ENCODE results near the gene CYTH4.

Gene CYTH4

DNA sequence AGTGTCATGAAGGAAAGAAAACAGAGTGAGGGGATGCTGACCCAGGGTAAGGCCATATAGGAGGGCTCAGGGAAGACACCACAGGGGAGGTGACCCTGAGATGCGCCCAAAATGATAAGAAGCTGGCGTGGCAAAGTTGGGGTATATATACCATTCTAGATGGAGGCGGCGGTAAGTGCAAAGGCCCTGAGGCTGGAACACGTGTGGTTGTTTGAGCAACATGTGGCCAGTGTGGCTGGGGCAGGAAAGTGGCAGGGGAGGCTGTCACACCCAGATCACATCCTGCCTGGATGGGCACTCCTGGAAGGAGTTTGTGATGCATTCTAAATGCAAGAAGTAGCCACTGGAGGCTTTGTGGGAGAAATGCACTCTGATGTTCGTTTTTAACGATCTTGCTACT lies 70.2 kb downstream of the CYTH4 start:
- no peak for DNase-seq

DNA sequence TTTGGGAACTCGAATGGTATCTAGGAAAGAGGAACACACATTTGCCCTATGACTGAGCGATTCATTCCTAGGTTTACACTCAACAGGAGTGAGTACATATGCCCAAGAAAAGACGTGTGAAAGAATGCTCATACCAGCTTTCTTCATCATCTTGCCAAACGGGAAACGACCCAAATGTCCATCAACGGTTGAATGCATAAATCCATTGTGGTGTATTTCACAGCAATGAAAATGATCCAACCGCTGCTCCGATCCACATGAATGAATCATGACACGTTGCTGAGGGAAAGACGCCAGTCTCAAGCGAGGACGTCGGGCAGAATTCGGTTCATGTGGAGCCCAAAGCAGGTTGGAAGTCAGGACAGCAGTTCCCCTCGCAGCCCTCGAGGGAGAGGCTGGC lies 71.5 kb downstream of the CYTH4 start:
- DNase-seq = no peak

DNA sequence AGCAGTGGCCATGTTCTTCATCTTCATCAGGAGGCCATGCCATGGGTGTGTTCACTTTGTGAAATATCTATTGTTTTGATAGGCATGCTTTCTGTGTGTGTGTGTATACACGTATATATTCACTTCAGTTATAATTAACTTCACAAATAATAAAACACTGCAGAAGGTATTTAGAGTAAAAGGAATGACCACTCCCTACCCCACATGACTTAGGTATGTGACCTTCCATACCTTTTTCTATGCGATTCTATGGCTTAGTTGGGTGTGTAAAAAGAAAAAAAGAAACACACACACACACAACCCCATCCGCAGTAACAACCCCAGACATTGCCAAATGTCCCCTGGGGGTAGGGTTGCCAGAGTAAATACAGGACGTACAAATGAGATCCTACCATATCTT lies 72.0 kb downstream of the CYTH4 start:
- DNase-seq = no peak

DNA sequence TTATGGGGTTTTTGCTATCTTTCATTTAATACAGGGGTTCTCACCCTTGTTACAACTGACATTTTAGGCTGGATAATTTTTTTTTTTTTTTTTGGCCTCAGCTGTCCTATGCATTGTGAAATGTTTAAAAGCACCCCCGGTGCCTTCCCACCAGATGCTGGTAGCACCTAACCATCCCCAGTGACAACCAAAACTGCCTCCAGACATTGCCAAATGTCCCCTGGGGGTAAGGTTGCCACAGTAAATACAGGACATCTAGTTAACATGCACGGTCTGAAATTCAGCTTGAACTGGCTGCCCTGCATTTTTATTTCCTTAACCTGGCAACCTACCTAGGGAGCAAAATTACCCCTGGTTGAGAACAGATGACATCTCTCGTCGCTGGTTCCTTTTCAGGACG lies 72.4 kb downstream of the CYTH4 start:
- DNase-seq = no peak

DNA sequence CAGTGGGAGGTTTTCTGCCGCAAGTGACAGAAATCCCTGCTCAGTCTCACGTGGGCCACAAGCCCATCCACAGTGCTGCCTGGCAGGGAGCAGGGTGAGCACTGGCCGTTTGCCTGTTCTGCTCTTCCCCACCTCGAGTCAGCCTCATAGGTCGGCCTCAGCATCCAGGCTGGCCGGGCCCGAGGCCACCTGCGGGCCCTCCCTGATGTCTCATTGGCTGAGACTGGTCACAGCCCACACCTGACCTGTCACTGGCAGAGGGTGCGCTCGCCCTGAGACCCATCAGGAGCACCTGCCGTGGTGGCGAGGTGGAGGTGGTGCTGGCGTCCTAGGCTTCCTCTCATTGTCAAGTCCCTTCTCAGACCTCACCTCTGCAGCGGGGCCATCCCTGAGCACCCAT lies 72.9 kb downstream of the CYTH4 start:
- no peak for DNase-seq

DNA sequence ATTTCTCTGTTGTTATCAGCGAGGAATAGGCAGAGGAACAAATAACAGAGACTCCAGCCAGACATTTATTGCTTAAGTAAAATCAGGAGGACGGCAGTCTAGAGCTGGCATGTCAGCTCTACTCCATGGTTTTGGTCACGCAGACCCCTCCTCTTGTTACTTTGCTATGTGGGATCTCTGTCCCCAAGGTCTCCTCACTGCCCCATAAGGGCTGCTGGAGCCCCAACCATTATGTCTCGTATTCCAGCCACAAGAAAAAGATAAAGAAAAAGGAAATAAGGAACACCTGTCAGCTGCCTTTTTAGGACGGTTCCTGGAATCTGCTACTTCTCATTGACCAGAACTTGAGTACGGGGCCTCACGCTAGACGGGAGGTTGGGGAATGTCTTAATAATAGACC lies 74.6 kb downstream of the CYTH4 start:
- no peak for DNase-seq

DNA sequence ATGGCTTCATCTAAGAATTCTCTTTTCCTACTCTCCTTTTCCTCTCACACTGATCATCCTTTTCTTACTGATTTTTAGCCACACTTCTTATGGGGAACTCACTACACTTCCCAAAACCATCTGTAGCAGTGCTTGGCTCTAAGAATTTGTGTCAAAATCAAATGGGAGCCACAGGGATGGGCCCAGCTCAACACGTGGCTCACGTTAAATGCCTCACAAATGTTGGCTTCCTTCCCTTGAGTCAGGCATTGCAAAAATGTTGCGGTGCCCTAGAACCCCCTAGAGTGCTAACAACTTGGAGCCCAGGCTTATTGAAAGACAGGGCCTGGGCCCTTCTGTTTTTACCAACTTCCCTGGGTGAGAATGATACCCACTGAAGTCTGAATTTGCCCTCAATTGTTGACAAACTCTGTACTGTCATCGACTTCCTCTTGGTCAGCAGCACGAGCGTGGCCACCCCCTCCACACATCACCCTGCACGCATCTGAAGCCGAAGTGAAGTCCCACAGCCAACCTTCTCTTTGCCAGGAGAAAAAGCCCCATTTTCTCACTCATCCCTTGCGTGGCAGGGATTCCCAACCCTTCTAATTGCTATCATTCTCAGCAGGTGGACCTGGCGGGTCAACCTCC lies 75.3 kb downstream of the CYTH4 start:
- no peak for DNase-seq

DNA sequence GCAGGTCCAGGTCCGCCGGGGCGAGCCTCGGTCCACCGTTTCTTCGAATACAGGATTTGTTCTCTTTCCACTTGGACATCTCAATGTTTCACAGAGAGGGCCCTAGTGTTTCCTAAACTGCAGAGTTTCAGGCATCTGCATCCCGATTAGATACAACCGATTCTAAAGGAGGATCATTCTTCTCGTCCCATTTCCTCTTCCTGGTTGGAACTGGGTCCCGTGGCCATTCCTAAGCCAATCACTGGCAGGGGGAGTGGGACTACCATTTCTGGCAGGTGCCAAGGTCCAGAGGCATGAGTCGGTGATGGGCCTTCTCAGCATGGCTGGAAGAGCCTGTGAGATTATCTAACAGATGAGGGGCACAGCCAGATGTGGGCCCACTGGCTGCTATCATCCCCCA lies 76.1 kb downstream of the CYTH4 start:
- DNase-seq = no peak

DNA sequence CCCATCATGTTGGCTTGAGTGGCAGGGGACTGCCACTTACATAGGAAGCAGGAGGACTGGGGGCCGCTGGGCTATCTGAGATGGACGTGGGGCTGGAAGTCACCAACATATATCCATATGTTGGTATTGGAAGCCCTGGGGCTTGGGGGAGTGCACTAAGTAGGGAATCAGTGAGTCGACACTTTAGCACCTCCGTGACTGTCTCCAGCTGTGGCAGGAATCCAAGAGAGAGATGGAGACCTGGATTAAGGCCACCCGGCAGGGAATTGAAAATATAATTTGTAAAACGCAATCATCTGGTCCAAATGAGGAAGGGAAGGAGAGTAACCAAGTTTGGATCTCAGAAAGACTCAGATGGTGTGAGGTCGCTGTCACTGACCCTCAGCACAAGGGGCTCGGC lies 76.6 kb downstream of the CYTH4 start:
- no peak for DNase-seq

DNA sequence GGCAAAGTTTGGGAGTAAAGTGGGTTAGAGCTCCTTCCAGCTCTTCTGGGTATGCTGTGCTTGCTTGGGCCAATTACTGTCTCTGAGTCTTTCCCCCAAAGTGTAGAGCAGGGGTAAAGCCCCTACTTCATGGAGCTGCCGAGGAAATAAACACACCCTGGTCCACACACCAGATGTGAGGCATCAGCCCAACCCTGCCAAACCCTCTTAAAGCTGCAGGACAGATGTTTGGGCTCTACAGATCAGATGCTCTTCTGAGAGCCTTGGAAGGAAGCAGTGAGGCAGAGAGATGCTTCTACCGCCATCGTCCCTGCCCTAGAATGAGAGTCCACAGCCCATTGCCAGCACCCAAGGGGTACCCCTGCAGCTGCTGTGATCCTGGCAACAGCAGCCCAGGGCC lies 80.3 kb downstream of the CYTH4 start:
- DNase-seq = no peak

DNA sequence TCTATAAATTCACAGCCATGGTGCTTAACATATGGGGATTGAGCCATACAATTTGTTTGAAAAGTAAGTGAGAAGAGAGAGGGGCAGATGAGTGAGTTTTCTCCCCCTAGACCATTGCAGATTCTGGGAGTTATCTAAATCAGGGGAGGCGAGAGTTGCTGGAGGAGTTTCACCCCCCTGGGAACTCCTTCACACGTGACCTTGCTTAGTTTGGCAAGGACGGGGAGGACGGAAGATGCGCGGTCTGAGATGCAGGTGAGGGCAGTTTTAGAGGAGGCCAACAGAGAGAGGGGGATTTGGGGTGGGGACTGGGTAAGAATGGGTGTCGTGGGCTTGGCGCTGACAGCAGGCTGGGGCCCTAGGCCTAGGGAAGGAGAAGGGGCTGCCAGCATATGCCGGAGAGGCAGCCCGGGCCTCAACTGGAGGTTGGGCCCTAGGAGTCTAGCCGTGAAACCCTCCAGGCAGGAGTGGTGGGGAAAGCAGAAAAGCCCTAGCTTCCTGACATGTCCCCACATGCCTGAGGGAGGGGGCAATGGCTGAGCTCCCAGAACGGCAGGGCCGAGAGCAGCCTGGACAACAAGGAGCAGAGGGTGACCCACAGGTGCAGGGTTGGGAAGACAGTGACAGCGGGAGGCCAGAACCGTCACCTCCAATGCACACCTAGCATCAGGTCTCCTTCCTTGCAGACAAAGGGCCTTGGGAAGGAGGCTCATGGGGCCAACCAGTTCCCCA lies 81.1 kb downstream of the CYTH4 start:
- no peak for DNase-seq

All from stimulated activated CD4-positive, alpha-beta T cell treated with anti-CD3 and anti-CD28 coated beads, Interleukin-4, amount 100 ng/mL, for 4 hours (primary cell).